Memory B cell (primary cell): Measurements from ENCODE around the gene IRF6.

Experiments used
- ATAC-seq: fragments of 150-1000 bp; cut with Tn5 transposase; 2 replicates; pipeline ENCODE4 v1.10.0; 2021; ENCODE audit warnings: low read depth, mild to moderate bottlenecking, moderate library complexity
- DNase-seq, 2 donors: peaks; one replicate each; pipeline ENCODE4 v3.0.0; 2022; ENCODE audit warnings: low spot score in 2 of 2
- H3K27ac Mint-ChIP-seq: one replicate; pipeline ENCODE4 v1.8.0; 2022; ENCODE audit warnings: mild to moderate bottlenecking, moderate library complexity, mixed read lengths
- H3K27me3 Mint-ChIP-seq: one replicate; pipeline ENCODE4 v1.8.0; 2022; ENCODE audit warnings: mixed read lengths
- H3K36me3 Mint-ChIP-seq: one replicate; pipeline ENCODE4 v1.8.0; 2022; ENCODE audit warnings: mild to moderate bottlenecking, mixed read lengths
- H3K4me1 Mint-ChIP-seq: one replicate; pipeline ENCODE4 v1.8.0; 2022; ENCODE audit warnings: mixed read lengths
- H3K4me3 Mint-ChIP-seq: one replicate; pipeline ENCODE4 v1.8.0; 2022; ENCODE audit warnings: mild to moderate bottlenecking, moderate library complexity, mixed read lengths
- H3K9me3 Mint-ChIP-seq: one replicate; pipeline ENCODE4 v1.8.0; 2022; ENCODE audit warnings: mixed read lengths

IRF6 gene

GRCh38 chr1:209805875-209806760 is at the start of gene IRF6:
Gene IRF6 (minus strand): TSS chr1:209806142. CDS start chr1:209801413, 4,729 bp downstream.
- Mint-ChIP-seq H3K27ac (peak within 1 kb of the TSS; percentile 75), H3K27me3 (no peaks in the 10 kb centered on the region), H3K36me3 (no peaks in the 10 kb centered on the region), H3K4me1 (peaks cover 6% of the 10 kb centered on the region), H3K4me3 (peak within 1 kb of the TSS; percentile 98), H3K9me3 (no peaks in the 10 kb centered on the region)
- DNase-seq, result peak; percentile 60 to 66
- peak; percentile 91 for ATAC-seq

DNA sequence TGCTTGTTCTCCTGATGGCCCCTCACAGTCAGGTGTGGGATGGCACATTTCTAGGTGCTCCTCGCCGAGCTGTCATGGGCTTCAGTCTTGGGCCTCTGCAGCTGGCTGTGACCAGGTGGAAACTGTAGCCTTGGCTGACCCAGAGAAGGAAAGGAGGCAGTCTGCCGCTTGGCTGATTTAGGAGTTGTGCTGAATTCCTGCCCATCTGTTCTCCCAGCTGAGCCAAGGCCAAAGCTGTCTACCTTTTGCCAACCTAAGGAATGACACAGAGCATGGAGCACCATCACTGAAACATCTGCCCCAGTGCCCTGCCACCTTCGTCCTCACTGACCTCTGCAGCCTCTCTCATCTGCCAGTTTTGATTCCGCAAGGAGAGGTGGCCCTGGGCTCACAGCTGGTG is 49.7 kb upstream of the IRF6 start:
- no peak for ATAC-seq
- DNase-seq, result no peak
- Mint-ChIP-seq H3K4me3 (no peak overlapping the region), H3K9me3 (no peaks in the 10 kb centered on the region), H3K36me3 (peaks cover 22% of the 10 kb centered on the region), H3K27ac (no peak overlapping the region), H3K4me1 (no peaks in the 10 kb centered on the region), H3K27me3 (no peaks in the 10 kb centered on the region)

GRCh38 chr1:209855006-209855405 is 49.1 kb upstream of the IRF6 start:
- Mint-ChIP-seq H3K4me1 (peaks cover 6% of the 10 kb centered on the region), H3K4me3 (no peak overlapping the region), H3K27me3 (no peaks in the 10 kb centered on the region), H3K27ac (peak overlapping the region; percentile 36), H3K9me3 (no peaks in the 10 kb centered on the region), H3K36me3 (peaks cover 23% of the 10 kb centered on the region)
- ATAC-seq, result no peak
- DNase-seq, result no peak

DNA sequence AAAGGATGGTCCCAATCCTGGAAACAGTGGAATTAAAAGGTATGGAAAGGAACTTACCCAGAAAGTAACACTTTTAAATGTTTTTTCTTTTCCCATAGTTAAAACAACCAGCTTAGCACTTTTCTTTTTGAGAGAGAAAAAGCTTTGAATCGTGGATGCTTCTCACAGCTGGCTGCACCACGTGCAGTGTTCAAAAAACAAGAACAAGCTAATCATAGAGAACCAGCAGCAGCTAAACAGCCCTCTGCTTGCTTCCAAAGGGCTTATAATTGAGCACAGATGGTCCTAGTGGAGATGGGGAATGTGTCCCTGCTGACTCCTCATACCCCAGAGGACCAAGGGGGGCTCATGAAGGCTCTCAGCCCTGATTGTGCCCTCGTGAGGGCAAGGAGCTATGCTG is 48.3 kb upstream of the IRF6 start:
- peaks cover 23% of the 10 kb centered on the region for H3K36me3 Mint-ChIP-seq
- DNase-seq (no peak), ATAC-seq (no peak)
- no peak overlapping the region for H3K27ac Mint-ChIP-seq
- peaks cover 6% of the 10 kb centered on the region for H3K4me1 Mint-ChIP-seq
- no peaks in the 10 kb centered on the region for H3K27me3 Mint-ChIP-seq
- H3K9me3 Mint-ChIP-seq, result no peaks in the 10 kb centered on the region
- no peak overlapping the region for H3K4me3 Mint-ChIP-seq

DNA sequence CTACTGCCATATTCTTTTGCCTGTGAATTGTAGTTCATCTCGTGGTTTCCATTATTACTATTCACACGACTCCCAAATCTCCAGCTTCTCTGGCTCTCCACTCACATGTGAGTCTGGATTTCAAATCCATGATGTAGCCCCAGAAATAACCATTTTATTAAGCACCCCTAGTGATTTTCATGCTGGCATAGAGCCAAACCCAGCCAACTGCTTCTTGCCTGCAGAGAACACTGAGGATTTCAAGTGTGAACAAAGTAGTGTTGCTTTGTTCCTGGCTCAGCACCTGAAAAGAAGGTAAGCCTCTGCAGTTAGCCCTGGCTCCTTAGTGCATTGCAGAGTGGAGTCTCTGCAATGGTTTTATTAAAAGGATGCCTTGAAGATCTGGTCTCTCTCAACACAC is 47.7 kb upstream of the IRF6 start:
- DNase-seq, result no peak
- no peak overlapping the region for H3K4me3 Mint-ChIP-seq
- peaks cover 24% of the 10 kb centered on the region for H3K36me3 Mint-ChIP-seq
- no peak for ATAC-seq
- H3K4me1 Mint-ChIP-seq, result peaks cover 6% of the 10 kb centered on the region
- no peaks in the 10 kb centered on the region for H3K9me3 Mint-ChIP-seq
- H3K27ac Mint-ChIP-seq, result no peak overlapping the region
- H3K27me3 Mint-ChIP-seq, result no peaks in the 10 kb centered on the region

DNA sequence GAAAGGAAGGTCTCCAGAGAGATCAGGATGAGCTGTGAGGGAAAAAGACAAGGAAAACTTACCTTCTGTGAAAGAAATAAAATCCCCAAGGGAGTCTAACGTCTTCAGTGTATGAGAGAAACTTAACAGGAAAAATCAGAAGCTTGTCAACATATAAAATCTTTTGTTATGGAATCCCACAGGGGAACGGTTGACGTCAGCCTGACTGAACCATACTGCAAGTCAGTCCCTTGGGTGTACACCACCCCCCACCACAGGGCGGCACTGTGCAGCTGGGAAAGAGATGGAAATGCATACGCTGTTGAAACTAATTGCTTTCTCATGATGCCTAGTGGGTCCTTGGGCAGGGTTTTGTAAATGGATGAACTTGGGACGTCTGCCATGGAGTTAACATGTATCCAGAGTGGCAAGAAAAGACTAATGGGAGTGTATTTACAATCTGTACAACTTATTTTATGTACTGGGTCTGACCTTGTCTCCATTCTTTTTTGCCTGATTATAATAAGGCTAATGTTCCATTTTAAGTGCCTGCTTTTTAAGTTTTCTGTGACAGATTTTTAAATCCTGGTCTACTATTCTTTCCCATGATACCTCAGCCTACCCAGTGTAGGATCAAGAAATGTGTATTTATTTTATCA is 44.5 kb upstream of the IRF6 start:
- Mint-ChIP-seq H3K36me3 (peaks cover 29% of the 10 kb centered on the region), H3K9me3 (no peaks in the 10 kb centered on the region), H3K27me3 (no peaks in the 10 kb centered on the region), H3K27ac (peak overlapping the region; percentile 54), H3K4me1 (peaks cover 8% of the 10 kb centered on the region), H3K4me3 (no peak overlapping the region)
- ATAC-seq (peak; percentile 73), DNase-seq (peak; percentile 21 to 26)

- peaks cover 8% of the 10 kb centered on the region for H3K4me1 Mint-ChIP-seq
- no peaks in the 10 kb centered on the region for H3K9me3 Mint-ChIP-seq
- peaks cover 30% of the 10 kb centered on the region for H3K36me3 Mint-ChIP-seq
- DNase-seq, result no peak
- peak overlapping the region; percentile 54 for H3K27ac Mint-ChIP-seq
- no peak overlapping the region for H3K4me3 Mint-ChIP-seq
- no peaks in the 10 kb centered on the region for H3K27me3 Mint-ChIP-seq
- no peak for ATAC-seq
These were observed 43.4 kb upstream of the IRF6 start for GRCh38 chr1:209849388-209849787.

- no peak overlapping the region for H3K4me3 Mint-ChIP-seq
- no peak overlapping the region for H3K27ac Mint-ChIP-seq
- peaks cover 6% of the 10 kb centered on the region for H3K4me1 Mint-ChIP-seq
- peaks cover 37% of the 10 kb centered on the region for H3K36me3 Mint-ChIP-seq
- H3K27me3 Mint-ChIP-seq, result no peaks in the 10 kb centered on the region
- DNase-seq (no peak), ATAC-seq (no peak)
- no peaks in the 10 kb centered on the region for H3K9me3 Mint-ChIP-seq
These were observed 39.4 kb upstream of the IRF6 start for GRCh38 chr1:209845408-209845725.

DNA sequence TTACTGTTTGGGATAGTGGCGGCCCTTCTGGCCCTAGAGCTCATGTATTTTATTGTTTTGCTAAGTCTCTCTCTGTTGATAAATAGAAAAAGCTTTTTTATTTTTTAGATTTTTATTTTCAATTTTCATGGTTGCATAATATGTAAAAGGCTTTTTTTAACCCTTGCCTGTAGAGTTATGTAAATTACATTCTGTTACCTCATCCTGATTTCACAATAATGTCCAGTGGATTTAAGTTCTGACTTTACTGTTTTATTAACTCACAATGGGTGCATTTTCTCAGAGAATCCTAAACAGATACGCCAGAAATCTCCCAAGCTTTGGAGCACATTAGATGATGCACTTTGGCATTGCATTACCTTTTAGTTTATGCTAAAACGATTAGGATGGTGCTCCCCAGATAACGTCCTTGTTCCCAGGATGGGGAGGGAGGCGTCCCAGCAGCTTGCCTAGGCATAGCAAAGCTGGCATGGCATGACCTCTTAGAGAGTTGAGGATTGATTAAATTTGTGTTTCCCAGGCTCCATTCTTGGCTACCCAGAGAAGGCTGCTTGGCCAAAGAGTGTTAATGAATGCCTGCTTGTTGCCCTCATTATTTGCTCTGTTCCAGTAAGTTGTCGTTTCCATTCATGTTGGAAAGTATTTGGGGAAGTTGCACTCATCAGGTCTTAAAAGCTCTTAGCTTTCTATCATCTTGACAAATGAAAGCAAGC is 38.9 kb upstream of the IRF6 start:
- ATAC-seq, result no peak

DNA sequence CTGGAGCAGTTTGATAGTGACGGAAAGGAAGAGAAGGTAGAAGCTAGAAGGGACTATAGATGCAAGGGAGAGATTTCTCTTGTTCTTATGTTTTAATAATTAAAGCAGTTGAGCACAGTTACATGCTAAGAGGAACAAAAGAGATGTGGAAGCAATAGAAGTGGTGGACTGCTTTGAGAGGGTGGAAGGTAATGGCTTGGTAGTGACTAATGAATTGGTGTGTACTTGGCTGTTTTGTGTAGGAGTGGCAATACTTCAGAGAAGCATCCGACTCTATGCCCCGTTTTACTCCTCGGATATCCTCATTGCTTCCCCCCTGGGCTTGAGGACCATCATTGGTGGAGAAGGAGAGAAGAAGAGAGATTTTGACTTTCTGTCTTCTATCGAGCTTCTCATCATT is 34.7 kb upstream of the IRF6 start:
- Mint-ChIP-seq H3K36me3 (peaks cover 47% of the 10 kb centered on the region), H3K4me1 (no peaks in the 10 kb centered on the region), H3K4me3 (no peak overlapping the region), H3K27me3 (no peaks in the 10 kb centered on the region), H3K9me3 (no peaks in the 10 kb centered on the region), H3K27ac (peak overlapping the region; percentile 38)
- DNase-seq, result no peak
- ATAC-seq, result no peak

More for the DNA sequence above, 38.9 kb upstream of the IRF6 start:
- Mint-ChIP-seq H3K27me3 (no peaks in the 10 kb centered on the region), H3K36me3 (peaks cover 41% of the 10 kb centered on the region), H3K9me3 (no peaks in the 10 kb centered on the region), H3K27ac (no peak overlapping the region), H3K4me3 (no peak overlapping the region), H3K4me1 (peaks cover 3% of the 10 kb centered on the region)
- DNase-seq, result no peak

DNA sequence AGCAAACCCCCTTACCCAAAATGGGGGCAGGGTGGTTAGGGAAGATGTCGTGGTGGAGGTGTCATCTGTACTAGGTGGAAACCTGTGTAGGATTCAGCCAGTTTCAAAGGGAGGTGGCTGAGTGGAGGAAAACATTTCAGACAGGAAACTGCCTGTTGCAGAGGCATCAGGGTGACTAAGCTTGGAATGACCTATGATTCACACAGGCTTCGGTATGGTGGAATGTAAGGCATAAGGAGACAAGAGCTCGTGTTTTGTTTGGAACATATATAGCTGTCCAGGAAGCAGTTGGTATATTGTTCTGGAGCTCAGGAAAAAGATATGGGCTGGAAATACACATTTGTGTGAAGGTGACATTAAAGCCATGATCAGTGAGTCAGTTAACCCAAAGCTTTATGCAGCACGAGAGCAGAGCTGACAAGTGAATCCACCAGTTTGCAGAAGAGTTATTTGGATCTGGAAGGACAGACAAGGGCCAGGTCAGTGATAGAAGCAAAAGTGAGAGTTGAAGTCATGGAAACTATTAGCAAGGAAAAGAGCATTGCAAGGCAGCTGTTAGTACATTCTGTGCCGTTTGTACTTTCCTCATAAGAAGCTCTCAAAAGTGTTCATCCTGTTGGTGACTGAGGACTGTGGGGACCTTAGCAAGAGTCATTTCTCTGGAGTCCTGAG is 34.1 kb upstream of the IRF6 start:
- H3K4me1 Mint-ChIP-seq, result no peaks in the 10 kb centered on the region
- H3K27me3 Mint-ChIP-seq, result no peaks in the 10 kb centered on the region
- H3K4me3 Mint-ChIP-seq, result no peak overlapping the region
- H3K9me3 Mint-ChIP-seq, result no peaks in the 10 kb centered on the region
- DNase-seq (no peak), ATAC-seq (no peak)
- H3K36me3 Mint-ChIP-seq, result peaks cover 50% of the 10 kb centered on the region
- peak overlapping the region; percentile 38 for H3K27ac Mint-ChIP-seq

- Mint-ChIP-seq H3K27ac (no peak overlapping the region), H3K4me3 (no peak overlapping the region), H3K36me3 (peaks cover 51% of the 10 kb centered on the region), H3K4me1 (peaks cover 4% of the 10 kb centered on the region), H3K9me3 (no peaks in the 10 kb centered on the region), H3K27me3 (no peaks in the 10 kb centered on the region)
- no peak for DNase-seq
- ATAC-seq, result no peak
These were observed 32.6 kb upstream of the IRF6 start for GRCh38 chr1:209838537-209838936.

- ATAC-seq, result no peak
- H3K4me1 Mint-ChIP-seq, result peaks cover 4% of the 10 kb centered on the region
- H3K27ac Mint-ChIP-seq, result no peak overlapping the region
- no peaks in the 10 kb centered on the region for H3K9me3 Mint-ChIP-seq
- H3K36me3 Mint-ChIP-seq, result peaks cover 55% of the 10 kb centered on the region
- H3K27me3 Mint-ChIP-seq, result no peaks in the 10 kb centered on the region
- H3K4me3 Mint-ChIP-seq, result no peak overlapping the region
- DNase-seq, result no peak
These were observed 31.7 kb upstream of the IRF6 start for GRCh38 chr1:209837671-209838070.

- H3K4me3 Mint-ChIP-seq, result no peak overlapping the region
- DNase-seq (no peak), ATAC-seq (no peak)
- no peak overlapping the region for H3K27ac Mint-ChIP-seq
- no peaks in the 10 kb centered on the region for H3K27me3 Mint-ChIP-seq
- H3K9me3 Mint-ChIP-seq, result no peaks in the 10 kb centered on the region
- peaks cover 4% of the 10 kb centered on the region for H3K4me1 Mint-ChIP-seq
- peaks cover 57% of the 10 kb centered on the region for H3K36me3 Mint-ChIP-seq
These were observed 29.9 kb upstream of the IRF6 start for GRCh38 chr1:209835782-209836298.
